ENCODE data around the gene THADA. TPM values are rescaled to one million over a fixed set of nuclear protein-coding genes. Genes with fewer than 3 reads are reported as not detected.

THADA gene
- polyA plus RNA-seq, 1 experiment: 21.6 TPM

DNA sequence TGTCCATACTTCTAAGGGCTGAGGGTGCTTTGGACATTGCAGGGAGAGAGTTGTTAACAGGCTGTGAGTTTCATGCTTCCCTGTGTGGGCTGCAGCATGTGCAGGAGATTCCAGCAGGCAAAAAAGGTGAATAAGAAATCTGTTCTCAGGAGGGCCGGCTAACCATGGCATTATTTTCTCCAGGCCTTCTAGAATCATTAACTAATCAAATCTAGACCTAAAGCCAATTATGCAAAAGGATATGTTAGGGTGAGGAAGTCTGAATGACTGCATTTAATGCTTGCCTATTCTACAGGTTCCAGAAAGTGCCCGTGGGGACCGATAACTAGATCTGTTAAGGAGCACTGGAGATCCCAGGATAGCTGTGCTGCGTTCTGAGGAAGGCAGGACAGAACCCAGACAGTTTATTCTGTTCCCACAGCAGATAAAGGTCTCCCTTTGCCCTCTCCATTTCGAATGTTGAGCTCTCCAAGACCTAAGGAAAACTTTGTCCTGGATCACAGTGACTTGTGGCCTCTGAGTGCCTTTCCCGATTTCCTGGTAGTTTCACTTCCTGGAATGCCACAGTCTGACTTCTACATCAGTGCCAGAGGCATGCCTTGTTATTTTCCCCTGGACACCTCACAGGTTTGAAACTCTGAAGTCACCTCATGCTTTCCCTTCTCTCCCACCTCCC lies 319.4 kb downstream of the THADA start:
- no peak for DNase-seq (ENCODE audit: low read depth)
- Histone ChIP-seq H3K36me3 (ENCODE audit: control insufficient read depth, insufficient read depth, low read length) (no peaks in the 10 kb centered on the region), H3K4me3 (ENCODE audit: low read depth, low read length) (no peak overlapping the region), H3K27me3 (ENCODE audit: control insufficient read depth, insufficient read depth, low read length) (no peaks in the 10 kb centered on the region)
- ChIA-PET CTCF (interaction anchor here (0.6 to 2.0 kb wide), 2 partner anchors 12 to 18 kb away, joined by 4 to 10 read pairs; no protein-coding TSS in a partner anchor), POLR2A (no interaction called here)
- TF ChIP-seq, protein P1, sequence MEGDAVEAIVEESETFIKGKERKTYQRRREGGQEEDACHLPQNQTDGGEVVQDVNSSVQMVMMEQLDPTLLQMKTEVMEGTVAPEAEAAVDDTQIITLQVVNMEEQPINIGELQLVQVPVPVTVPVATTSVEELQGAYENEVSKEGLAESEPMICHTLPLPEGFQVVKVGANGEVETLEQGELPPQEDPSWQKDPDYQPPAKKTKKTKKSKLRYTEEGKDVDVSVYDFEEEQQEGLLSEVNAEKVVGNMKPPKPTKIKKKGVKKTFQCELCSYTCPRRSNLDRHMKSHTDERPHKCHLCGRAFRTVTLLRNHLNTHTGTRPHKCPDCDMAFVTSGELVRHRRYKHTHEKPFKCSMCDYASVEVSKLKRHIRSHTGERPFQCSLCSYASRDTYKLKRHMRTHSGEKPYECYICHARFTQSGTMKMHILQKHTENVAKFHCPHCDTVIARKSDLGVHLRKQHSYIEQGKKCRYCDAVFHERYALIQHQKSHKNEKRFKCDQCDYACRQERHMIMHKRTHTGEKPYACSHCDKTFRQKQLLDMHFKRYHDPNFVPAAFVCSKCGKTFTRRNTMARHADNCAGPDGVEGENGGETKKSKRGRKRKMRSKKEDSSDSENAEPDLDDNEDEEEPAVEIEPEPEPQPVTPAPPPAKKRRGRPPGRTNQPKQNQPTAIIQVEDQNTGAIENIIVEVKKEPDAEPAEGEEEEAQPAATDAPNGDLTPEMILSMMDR (IDR thresholded peaks at IDR 0.05; ENCODE audit: insufficient read depth, low read depth, low read length): no peak

DNA sequence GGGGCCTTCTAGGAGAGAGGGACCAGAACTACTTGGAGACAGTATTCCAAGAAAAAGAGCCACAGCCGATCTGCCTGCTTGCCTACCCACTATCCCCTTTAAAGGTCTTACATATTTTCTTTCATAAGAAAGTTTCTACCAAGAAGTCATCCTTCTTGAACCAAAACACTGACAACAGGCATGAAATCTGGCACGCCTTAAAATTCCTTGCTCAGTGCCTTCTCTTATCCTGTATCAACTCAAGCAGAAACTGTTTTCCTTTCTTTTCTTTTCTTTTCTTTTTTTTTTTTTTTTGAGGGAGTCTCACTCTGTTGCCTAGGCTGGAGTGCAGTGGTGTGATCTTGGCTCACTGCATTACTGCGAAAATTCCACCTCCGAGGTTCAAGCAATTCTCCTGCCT lies 321.1 kb downstream of the THADA start:
- TF ChIP-seq, protein P1 (IDR thresholded peaks at IDR 0.05; ENCODE audit: insufficient read depth, low read depth, low read length): no peak
- DNase-seq (ENCODE audit: low read depth): no peak
- POLR2A ChIA-PET: no interaction called here

DNA sequence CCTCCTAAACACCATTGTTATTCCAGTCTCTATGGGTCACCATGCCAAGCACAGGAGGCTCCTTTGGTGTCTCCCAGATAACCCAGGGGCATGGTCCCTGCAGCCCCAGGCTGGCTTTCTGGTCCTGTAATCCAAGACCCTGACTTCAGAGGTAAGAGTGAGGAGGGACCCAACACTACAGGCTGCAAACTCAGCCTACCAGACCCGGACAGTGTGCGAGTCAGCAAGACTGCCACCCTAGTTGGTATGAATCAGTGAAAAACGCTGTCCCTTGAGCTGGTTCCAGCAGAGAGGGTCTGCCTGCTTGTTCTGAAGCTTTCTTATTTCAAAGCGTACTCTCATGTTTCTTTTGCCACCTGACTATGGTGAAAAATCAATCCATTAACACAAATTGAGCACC lies 321.8 kb downstream of the THADA start:
- H3K27me3 ChIP-seq (ENCODE audit: control insufficient read depth, insufficient read depth, low read length): no peaks in the 10 kb centered on the region
- no peak overlapping the region for H3K4me3 ChIP-seq (ENCODE audit: low read depth, low read length)
- TF ChIP-seq, protein P1 (IDR thresholded peaks at IDR 0.05; ENCODE audit: insufficient read depth, low read depth, low read length): no peak
- ChIA-PET CTCF (no interaction called here), POLR2A (no interaction called here)
- no peaks in the 10 kb centered on the region for H3K36me3 ChIP-seq (ENCODE audit: control insufficient read depth, insufficient read depth, low read length)
- DNase-seq (ENCODE audit: low read depth): no peak

More for the DNA sequence above, 321.1 kb downstream of the THADA start:
- no peaks in the 10 kb centered on the region for H3K27me3 ChIP-seq (ENCODE audit: control insufficient read depth, insufficient read depth, low read length)
- H3K36me3 ChIP-seq (ENCODE audit: control insufficient read depth, insufficient read depth, low read length): no peaks in the 10 kb centered on the region
- CTCF ChIA-PET: no interaction called here
- H3K4me3 ChIP-seq (ENCODE audit: low read depth, low read length): no peak overlapping the region

DNA sequence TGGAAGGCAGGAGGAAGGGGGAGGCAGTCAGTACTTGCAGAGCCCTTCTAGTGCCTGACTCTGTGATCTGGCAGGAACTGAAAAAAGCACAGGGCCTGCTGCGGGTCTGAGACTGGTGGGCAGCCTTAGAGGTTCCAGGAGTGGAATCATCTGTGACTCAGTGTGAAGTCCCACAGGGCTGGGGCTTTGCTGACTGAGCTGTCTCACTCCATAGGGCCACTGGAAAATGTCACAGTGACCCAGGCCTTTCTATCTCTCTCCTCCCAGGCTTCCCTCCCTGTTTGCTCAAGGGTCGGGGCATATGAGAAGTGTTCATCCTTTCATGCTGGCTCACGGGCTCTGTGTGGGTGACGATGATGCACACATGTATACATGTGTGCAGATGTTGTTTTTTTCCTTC lies 322.3 kb downstream of the THADA start:
- POLR2A ChIA-PET: no interaction called here
- H3K36me3 ChIP-seq (ENCODE audit: control insufficient read depth, insufficient read depth, low read length): no peaks in the 10 kb centered on the region
- H3K4me3 ChIP-seq (ENCODE audit: low read depth, low read length): no peak overlapping the region
- no peaks in the 10 kb centered on the region for H3K27me3 ChIP-seq (ENCODE audit: control insufficient read depth, insufficient read depth, low read length)
- CTCF ChIA-PET: no interaction called here
- no peak for DNase-seq (ENCODE audit: low read depth)
- TF ChIP-seq, protein P1 (IDR thresholded peaks at IDR 0.05; ENCODE audit: insufficient read depth, low read depth, low read length): no peak

DNA sequence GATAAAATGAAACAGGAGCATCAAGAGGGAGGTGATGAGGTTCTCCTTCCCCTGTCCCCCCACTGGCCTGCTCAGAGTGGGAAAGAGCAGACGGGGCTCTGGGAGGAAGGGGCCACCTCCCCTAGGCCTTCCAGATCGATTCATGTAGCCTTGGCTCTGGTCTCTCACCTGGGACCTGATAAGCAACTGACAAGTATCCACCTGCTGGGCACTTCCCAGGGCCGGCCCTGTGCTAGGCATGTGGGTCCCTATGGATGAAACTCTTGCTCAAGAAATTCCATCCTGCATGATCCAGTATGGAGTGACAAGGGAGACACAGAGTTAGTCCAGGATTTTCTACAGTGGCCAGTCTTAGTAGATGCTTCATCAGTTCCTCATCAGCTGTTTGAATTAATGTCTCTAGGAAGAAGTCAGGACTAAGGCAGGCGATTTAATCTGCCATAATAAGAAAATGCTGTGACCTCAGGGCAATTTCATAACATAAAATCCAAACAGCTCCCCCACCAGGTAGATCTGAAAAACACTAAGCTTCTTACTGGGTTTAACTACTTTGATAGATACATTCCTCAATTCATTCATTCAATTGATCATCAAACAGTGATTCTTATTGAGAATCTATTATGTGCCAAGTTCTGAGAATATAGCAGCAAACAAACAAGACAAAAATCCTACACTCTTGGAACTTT lies 324.8 kb downstream of the THADA start:
- no peak for DNase-seq (ENCODE audit: low read depth)
- CTCF ChIA-PET: interaction anchor here (1.2 to 1.9 kb wide), 2 partner anchors 16 to 214 kb away, joined by 3 to 5 read pairs; no protein-coding TSS in a partner anchor
- no peak overlapping the region for H3K4me3 ChIP-seq (ENCODE audit: low read depth, low read length)
- H3K36me3 ChIP-seq (ENCODE audit: control insufficient read depth, insufficient read depth, low read length): no peaks in the 10 kb centered on the region
- no peaks in the 10 kb centered on the region for H3K27me3 ChIP-seq (ENCODE audit: control insufficient read depth, insufficient read depth, low read length)
- POLR2A ChIA-PET: no interaction called here
- TF ChIP-seq, protein P1 (IDR thresholded peaks at IDR 0.05; ENCODE audit: insufficient read depth, low read depth, low read length): no peak

All from BJ (cell line).